Measurements from ENCODE around the gene VPS13D. TPM values are rescaled to one million over a fixed set of nuclear protein-coding genes. Genes with fewer than 3 reads are reported as not detected.

The VPS13D gene
- total and polyA plus RNA-seq, 2 experiments from 2014 or later: 9.7 to 35.7 TPM

- no peak for TF ChIP-seq CTCF (IDR thresholded peaks at IDR 0.05; ENCODE audit: low read depth, low read length)
Observed at GRCh38 chr1:12561121-12561520, 331.3 kb downstream of the VPS13D start.

More at GRCh38 chr1:12561121-12561520, 331.3 kb downstream of the VPS13D start:
- no peaks in the 10 kb centered on the region for H3K9me3 ChIP-seq (ENCODE audit: low read depth)
- DNase-seq (ENCODE audit: low read depth in 1 of 2, low spot score in 1 of 2): no peak
- no peak overlapping the region for H3K4me3 ChIP-seq
- no peak overlapping the region for H3K27ac ChIP-seq
- no peaks in the 10 kb centered on the region for H3K36me3 ChIP-seq
- no peaks in the 10 kb centered on the region for H3K4me1 ChIP-seq (ENCODE audit: low read depth)
- H3K27me3 ChIP-seq: no peaks in the 10 kb centered on the region

Other genes starting within 250 kb of the VPS13D start
- 86.7 and 89.7 TPM in 2 replicates for gene MFN2, start 249.6 kb upstream of the VPS13D start, total RNA-seq
- 82.6 and 83.8 TPM in 2 replicates for gene MFN2, start 249.6 kb upstream of the VPS13D start, polyA plus RNA-seq
- gene MIIP, start 210.5 kb upstream of the VPS13D start, total RNA-seq: 29.6 and 30.1 TPM in 2 replicates
- 30.8 and 39.9 TPM in 2 replicates for gene MIIP, start 210.5 kb upstream of the VPS13D start, polyA plus RNA-seq
- gene TNFRSF8, start 166.7 kb upstream of the VPS13D start, total RNA-seq: 0.06 TPM in 1 of 2 replicates, not detected in the other
- gene TNFRSF8, start 166.7 kb upstream of the VPS13D start, polyA plus RNA-seq: 0.11 TPM in 1 of 2 replicates, not detected in the other
- gene TNFRSF1B, start 63.0 kb upstream of the VPS13D start, total RNA-seq: 0.27 TPM in 1 of 2 replicates, not detected in the other
- 0.12 TPM in 1 of 2 replicates, not detected in the other for gene TNFRSF1B, start 63.0 kb upstream of the VPS13D start, polyA plus RNA-seq